Measurements from ENCODE around the gene AZIN2.

The AZIN2 gene

DNA sequence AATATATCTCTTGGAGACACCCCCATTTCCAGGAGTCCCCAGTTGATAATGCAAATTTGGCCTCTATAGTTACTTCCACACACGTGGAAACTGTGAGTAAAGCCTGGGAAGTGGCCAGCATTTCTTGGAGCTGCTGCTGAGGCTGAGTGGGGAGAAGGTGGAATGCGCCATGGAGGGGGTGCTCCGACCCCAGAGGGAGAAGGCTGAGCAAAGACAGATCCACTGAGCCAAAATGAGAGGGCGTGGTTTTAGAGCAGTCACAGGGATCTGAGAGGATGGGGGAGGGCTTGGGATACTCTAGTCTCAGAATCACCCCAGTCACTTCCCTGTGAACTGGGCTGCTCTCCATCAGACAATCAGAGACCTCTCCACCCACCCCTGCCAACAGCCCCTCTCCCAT is 62.2 kb downstream of the AZIN2 start:
- no peak overlapping the region for H3K4me3 ChIP-seq (ENCODE audit: control insufficient read depth, low read depth, low read length)
- no peak for DNase-seq (ENCODE audit: low read depth)
- TF ChIP-seq, protein P1, sequence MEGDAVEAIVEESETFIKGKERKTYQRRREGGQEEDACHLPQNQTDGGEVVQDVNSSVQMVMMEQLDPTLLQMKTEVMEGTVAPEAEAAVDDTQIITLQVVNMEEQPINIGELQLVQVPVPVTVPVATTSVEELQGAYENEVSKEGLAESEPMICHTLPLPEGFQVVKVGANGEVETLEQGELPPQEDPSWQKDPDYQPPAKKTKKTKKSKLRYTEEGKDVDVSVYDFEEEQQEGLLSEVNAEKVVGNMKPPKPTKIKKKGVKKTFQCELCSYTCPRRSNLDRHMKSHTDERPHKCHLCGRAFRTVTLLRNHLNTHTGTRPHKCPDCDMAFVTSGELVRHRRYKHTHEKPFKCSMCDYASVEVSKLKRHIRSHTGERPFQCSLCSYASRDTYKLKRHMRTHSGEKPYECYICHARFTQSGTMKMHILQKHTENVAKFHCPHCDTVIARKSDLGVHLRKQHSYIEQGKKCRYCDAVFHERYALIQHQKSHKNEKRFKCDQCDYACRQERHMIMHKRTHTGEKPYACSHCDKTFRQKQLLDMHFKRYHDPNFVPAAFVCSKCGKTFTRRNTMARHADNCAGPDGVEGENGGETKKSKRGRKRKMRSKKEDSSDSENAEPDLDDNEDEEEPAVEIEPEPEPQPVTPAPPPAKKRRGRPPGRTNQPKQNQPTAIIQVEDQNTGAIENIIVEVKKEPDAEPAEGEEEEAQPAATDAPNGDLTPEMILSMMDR (IDR thresholded peaks at IDR 0.05; ENCODE audit: control insufficient read depth, insufficient read depth, low read depth, low read length, missing control alignments): no peak

DNA sequence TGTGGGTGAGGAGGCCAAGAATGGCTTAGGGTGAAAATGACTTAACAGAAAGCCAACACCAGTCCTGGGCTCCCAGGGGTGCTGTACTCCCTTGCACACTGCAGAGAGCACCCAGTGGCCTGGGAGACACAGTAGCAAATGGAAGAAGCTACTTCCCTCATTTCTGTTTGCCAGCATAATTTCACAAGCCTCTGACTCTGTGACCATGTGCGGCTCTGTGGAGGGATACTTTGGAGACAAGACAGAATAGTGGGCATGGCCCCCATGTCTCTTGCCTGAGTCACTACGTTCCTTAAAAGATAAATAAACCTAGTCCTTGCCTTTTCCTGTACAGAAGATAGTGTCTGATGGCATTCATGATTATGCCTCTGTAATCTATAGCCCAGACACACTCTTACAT is 62.7 kb downstream of the AZIN2 start:
- DNase-seq (ENCODE audit: low read depth): peak; percentile 18
- TF ChIP-seq, protein P1 (IDR thresholded peaks at IDR 0.05; ENCODE audit: control insufficient read depth, insufficient read depth, low read depth, low read length, missing control alignments): no peak
- H3K4me3 ChIP-seq (ENCODE audit: control insufficient read depth, low read depth, low read length): no peak overlapping the region

DNA sequence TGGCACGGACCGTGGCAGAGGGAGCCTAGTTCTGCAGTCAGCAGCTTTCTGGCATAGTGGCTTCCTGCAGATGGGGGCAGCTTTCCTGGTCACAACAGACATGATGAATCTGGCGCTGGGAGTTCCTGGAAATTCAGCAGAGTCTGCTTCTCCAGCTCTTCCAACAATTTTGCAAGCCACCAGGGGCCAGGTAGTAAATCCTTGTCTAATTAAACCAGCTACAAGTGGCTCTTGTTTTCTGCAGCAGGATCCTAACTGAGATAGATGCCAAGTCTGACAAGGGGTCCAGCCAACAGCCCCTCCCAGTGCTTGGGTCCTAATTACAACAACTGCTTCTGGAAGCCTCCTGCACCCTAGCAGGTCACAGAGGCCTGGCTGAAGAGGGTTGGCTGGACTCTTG is 65.0 kb downstream of the AZIN2 start:
- no peak for DNase-seq (ENCODE audit: low read depth)
- H3K4me3 ChIP-seq (ENCODE audit: control insufficient read depth, low read depth, low read length): no peak overlapping the region
- TF ChIP-seq, protein P1 (IDR thresholded peaks at IDR 0.05; ENCODE audit: control insufficient read depth, insufficient read depth, low read depth, low read length, missing control alignments): no peak

DNA sequence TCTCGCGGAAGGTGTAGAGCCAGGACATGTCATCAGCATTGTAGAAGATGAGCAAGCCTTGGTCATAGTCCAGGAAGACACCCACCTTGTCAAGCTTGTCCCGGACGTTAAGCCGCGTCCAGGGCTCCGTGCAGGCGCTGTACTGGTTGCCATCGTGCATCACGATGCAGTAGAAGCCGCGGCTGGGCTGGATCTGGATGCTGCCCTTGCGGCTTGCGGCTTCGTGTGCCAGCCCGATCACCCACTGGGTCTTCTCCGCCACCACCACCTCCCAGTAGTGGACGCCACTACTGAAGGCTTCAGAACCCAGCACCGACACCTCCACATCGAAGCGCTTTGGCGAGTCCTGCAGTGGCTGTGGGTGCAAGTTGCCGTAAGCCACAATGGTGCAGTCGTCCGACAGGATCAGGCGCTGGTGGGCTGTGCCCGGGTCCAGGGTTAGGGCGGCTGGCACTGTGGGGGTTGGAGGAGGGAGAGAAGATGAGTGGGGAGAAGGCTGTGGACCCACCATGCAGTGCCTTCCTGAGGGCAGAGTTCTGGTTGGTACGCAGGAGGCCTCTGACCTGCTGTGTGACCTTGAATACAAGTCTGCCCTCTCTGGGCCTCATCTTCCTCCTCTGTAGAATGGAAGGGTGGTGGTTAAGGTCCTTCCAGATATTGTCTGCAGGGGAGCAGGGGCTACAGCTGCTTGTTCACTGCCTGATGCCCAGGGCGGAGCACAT is 66.5 kb downstream of the AZIN2 start:
- no peak for DNase-seq (ENCODE audit: low read depth)
- H3K4me3 ChIP-seq (ENCODE audit: control insufficient read depth, low read depth, low read length): no peak overlapping the region
- TF ChIP-seq, protein P1 (IDR thresholded peaks at IDR 0.05; ENCODE audit: control insufficient read depth, insufficient read depth, low read depth, low read length, missing control alignments): no peak

DNA sequence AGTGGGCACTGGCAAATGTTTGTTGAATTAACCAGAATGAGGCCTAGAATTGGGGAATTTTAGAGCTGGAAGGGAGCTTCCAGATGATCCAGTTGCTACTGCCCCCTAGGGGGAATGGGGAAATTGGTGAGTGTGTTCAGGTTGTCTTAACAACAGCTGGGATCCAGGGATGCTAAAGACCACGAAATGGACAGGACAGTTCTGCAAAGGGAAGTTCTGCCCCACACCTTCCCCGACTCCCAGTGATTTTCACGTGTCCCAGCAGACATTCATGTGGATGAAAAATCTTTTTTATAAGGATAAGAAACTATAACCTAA is 67.0 kb downstream of the AZIN2 start:
- no peak for DNase-seq (ENCODE audit: low read depth)
- TF ChIP-seq, protein P1 (IDR thresholded peaks at IDR 0.05; ENCODE audit: control insufficient read depth, insufficient read depth, low read depth, low read length, missing control alignments): peak; percentile 59
- no peak overlapping the region for H3K4me3 ChIP-seq (ENCODE audit: control insufficient read depth, low read depth, low read length)

DNA sequence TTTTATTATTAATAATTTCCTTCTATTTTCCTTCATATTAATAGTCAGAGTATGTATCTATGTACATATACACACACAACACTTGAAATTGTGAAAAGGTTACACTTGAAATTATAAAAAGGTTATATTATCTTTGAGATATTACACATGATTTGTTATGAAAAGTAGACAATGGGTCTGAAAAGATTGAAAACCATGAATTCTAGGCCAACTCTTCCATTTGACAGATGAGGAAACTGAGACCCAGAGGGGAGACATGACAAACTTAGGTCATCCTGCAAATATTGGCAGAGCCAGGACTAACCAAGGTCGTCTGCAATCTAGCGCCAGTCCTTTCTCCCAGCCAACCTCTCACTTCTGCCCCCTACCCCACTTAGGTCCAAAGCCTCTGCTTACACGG is 67.7 kb downstream of the AZIN2 start:
- TF ChIP-seq, protein P1 (IDR thresholded peaks at IDR 0.05; ENCODE audit: control insufficient read depth, insufficient read depth, low read depth, low read length, missing control alignments): no peak
- DNase-seq (ENCODE audit: low read depth): no peak
- H3K4me3 ChIP-seq (ENCODE audit: control insufficient read depth, low read depth, low read length): no peak overlapping the region
